HepG2 (cell line): ENCODE results near the gene GNAZ. TPM values are rescaled to one million over a fixed set of nuclear protein-coding genes. Genes with fewer than 3 reads are reported as not detected.

Experiments
- ADNP ChIP-seq: sonication (generic); formaldehyde crosslinking; IDR thresholded peaks from 2 replicates; pipeline ENCODE4 v1.4.0; 2020; ENCODE audit warnings: missing genetic modification reagents
- AGO1 ChIP-seq: fragments of 200-400 bp; formaldehyde crosslinking; IDR thresholded peaks from 2 replicates; pipeline ENCODE4 v1.6.1; 2017; ENCODE audit warnings: mild to moderate bottlenecking, low read depth, low read length, moderate library complexity; ENCODE audit not compliant: poor library complexity, severe bottlenecking
- ARHGAP35 ChIP-seq: sonication (generic); formaldehyde crosslinking; IDR thresholded peaks from 2 replicates; pipeline ENCODE4 v1.9.0; 2022; ENCODE audit warnings: mild to moderate bottlenecking, inconsistent platforms, moderate library complexity, missing genetic modification reagents, borderline replicate concordance
- DMAP1 ChIP-seq: IDR thresholded peaks from 2 replicates; pipeline ENCODE4 v1.6.1; 2016
- FOXK2 ChIP-seq: fragments of 450-650 bp; IDR thresholded peaks from 2 replicates; pipeline ENCODE4 v1.6.1; 2016
- HNF4A ChIP-seq: sonication (generic); formaldehyde crosslinking; IDR thresholded peaks from 2 replicates; pipeline ENCODE4 v1.4.0; 2020; ENCODE audit warnings: missing genetic modification reagents
- HNRNPL ChIP-seq: fragments of 200-400 bp; formaldehyde crosslinking; IDR thresholded peaks from 2 replicates; pipeline ENCODE4 v1.6.1; 2017; ENCODE audit warnings: mild to moderate bottlenecking, low read depth, low read length
- KAT7 ChIP-seq: IDR thresholded peaks from 2 replicates; pipeline ENCODE4 v1.6.1; 2018; ENCODE audit warnings: borderline replicate concordance, missing compliant biosample characterization
- PRPF4 ChIP-seq: fragments of 200-400 bp; formaldehyde crosslinking; IDR thresholded peaks from 2 replicates; pipeline ENCODE4 v1.6.1; 2016; ENCODE audit warnings: low read length, low read depth; ENCODE audit not compliant: poor library complexity, severe bottlenecking
- SRSF1 ChIP-seq: fragments of 200-400 bp; formaldehyde crosslinking; optimal IDR thresholded peaks from 2 replicates; pipeline ENCODE3; 2017; ENCODE audit warnings: mild to moderate bottlenecking, low read depth, low read length, moderate library complexity
- ZBTB42 ChIP-seq: sonication (generic); formaldehyde crosslinking; IDR thresholded peaks from 2 replicates; pipeline ENCODE4 v1.5.0; 2020; ENCODE audit warnings: mild to moderate bottlenecking, missing genetic modification reagents
- ZNF501 ChIP-seq: sonication (generic); formaldehyde crosslinking; IDR thresholded peaks from 2 replicates; pipeline ENCODE4 v1.5.1; 2020; ENCODE audit warnings: mild to moderate bottlenecking, moderate library complexity, missing genetic modification reagents
- polyA plus RNA-seq, 8 experiments: library from polyadenylated mRNA; depleted of rRNA in 3 of 8; stranded (reverse) in 7 of 8; unstranded in 1 of 8; fragments of >200 nt; fragmentation: Illumina TruSeq in 4 of 8; extraction: Trizol in 4 of 8; gene quantifications; 2 replicates each; pipeline versions ENCODE4 v1.2.1 to v1.2.3, GENCODE V29; 2011 to 2016; ENCODE audit warnings: low read depth in 4 of 8, missing spikeins in 1 of 8, mixed read lengths in 1 of 8; ENCODE audit not compliant: insufficient read depth in 1 of 8
- total RNA-seq, 5 experiments: library from RNA; depleted of rRNA; stranded (reverse); fragments of >200 nt; fragmentation: Illumina TruSeq; extraction: Trizol; gene quantifications; 2 replicates each; pipeline ENCODE4 v1.2.3, GENCODE V29; 2016; ENCODE audit warnings: low read depth in 1 of 5
- TF ChIP-seq, protein P1 (sequence below): sonication (generic); formaldehyde crosslinking; IDR thresholded peaks from 2 replicates; pipeline ENCODE4 v1.8.1; 2023; ENCODE audit warnings: mild to moderate bottlenecking, moderate library complexity, missing genetic modification reagents
- TF ChIP-seq, protein P2 (sequence below): sonication (generic); formaldehyde crosslinking; IDR thresholded peaks from 2 replicates; pipeline ENCODE4 v1.9.0; 2022; ENCODE audit warnings: missing genetic modification reagents, mild to moderate bottlenecking, borderline replicate concordance
- TF ChIP-seq, protein P3 (sequence below): IDR thresholded peaks from 2 replicates; pipeline ENCODE4 v1.6.1; 2012; ENCODE audit warnings: low read depth, low read length, improper control_type of control experiment
- TF ChIP-seq, protein P4 (sequence below): sonication (generic); formaldehyde crosslinking; IDR thresholded peaks from 2 replicates; pipeline ENCODE4 v1.4.0; 2020; ENCODE audit warnings: missing genetic modification reagents, borderline replicate concordance
- TF ChIP-seq, protein P5 (sequence below): sonication (generic); formaldehyde crosslinking; conservative IDR thresholded peaks from 2 replicates; pipeline ENCODE4 v1.4.0; 2020; ENCODE audit warnings: missing genetic modification reagents

GNAZ gene
- total and polyA plus RNA-seq, 2 of the 13 experiments (the other 11 are each of a cell fraction or from before 2014, with no cell fraction given): 11.4 to 22.3 TPM

DNA sequence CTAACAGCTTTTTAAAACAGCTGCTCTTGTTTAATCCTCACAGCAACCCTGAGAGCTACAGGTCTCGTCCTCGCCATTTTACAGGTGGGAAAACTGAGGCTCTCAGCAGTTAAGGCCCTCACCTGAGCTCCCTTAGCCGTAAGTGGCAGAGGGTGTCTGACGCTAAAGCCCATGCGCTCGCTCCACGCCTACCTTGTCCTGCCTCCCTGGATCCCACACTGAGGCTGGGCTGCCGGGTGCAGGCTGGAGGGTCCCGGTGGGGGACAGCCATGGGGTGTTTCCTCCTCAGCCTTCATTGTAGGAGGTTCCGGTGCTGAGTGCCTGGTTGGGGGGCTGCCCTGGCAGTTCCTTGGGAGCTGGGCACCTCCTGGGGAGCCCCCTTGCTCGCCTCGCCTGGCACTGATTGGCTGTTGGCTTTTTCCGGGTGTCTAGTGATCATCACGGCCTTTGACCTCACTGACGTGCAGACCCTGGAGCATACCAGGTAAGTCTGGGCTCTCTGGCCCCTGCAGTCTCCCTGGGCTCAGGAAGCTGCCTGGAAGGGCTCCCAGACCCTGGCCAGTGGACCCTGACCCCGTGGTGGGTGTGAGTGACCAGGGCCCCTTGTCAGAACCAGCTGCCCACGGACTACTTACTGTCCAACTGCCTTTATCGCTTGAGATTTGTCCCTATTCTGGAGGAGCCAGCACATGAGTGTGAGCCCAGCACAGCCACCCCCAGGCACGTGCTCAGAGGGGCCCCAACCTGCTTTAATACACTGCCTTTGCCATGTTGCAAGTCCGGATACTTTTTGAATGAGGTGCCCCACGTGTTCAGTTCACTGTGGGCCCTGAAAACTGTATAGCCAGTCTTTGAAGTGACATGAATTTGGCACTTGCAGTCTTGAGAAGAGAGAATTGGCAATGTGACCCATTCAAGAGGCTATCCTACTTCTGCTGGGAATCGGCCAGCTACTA, 87.5 kb downstream of the GNAZ start (continued):
- TF ChIP-seq, protein P1, sequence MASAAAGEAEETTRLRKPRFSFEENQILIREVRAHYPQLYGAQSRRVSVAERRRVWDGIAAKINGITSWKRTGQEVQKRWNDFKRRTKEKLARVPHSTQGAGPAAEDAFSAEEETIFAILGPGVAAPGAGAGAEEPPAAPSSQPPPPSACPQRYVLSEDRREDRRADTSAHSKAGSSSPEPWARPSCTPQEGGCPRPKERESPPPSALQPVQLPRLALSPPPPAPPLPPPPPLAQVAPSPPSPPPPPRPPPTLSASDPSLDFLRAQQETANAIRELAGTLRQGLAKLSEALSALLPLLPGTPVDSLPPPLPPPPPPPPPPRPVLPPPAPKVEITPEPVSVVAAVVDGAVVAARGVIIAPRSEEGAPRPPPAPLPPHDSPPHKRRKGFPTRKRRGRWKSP (CRISPR knock-in tag): no peak
- TF ChIP-seq FOXK2: no peak
- TF ChIP-seq ARHGAP35: no peak
- TF ChIP-seq KAT7 (CRISPR knock-in tag): 0 out of 2 replicates have a peak, but pooled peaks have one; percentile 21
- no peak for TF ChIP-seq SRSF1
- TF ChIP-seq DMAP1 (CRISPR knock-in tag): no peak
- TF ChIP-seq, protein P2, sequence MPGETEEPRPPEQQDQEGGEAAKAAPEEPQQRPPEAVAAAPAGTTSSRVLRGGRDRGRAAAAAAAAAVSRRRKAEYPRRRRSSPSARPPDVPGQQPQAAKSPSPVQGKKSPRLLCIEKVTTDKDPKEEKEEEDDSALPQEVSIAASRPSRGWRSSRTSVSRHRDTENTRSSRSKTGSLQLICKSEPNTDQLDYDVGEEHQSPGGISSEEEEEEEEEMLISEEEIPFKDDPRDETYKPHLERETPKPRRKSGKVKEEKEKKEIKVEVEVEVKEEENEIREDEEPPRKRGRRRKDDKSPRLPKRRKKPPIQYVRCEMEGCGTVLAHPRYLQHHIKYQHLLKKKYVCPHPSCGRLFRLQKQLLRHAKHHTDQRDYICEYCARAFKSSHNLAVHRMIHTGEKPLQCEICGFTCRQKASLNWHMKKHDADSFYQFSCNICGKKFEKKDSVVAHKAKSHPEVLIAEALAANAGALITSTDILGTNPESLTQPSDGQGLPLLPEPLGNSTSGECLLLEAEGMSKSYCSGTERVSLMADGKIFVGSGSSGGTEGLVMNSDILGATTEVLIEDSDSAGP (CRISPR knock-in tag): 0 out of 2 replicates have a peak, but pooled peaks have one; percentile 13
- TF ChIP-seq, protein P3, sequence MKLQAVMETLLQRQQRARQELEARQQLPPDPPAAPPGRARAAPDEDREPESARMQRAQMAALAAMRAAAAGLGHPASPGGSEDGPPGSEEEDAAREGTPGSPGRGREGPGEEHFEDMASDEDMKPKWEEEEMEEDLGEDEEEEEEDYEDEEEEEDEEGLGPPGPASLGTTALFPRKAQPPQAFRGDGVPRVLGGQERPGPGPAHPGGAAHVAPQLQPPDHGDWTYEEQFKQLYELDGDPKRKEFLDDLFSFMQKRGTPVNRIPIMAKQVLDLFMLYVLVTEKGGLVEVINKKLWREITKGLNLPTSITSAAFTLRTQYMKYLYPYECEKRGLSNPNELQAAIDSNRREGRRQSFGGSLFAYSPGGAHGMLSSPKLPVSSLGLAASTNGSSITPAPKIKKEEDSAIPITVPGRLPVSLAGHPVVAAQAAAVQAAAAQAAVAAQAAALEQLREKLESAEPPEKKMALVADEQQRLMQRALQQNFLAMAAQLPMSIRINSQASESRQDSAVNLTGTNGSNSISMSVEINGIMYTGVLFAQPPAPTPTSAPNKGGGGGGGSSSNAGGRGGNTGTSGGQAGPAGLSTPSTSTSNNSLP: no peak
- peak; percentile 59 for TF ChIP-seq AGO1
- TF ChIP-seq HNRNPL: 0 out of 2 replicates have a peak, but pooled peaks have one; percentile 30
- TF ChIP-seq, protein P4, sequence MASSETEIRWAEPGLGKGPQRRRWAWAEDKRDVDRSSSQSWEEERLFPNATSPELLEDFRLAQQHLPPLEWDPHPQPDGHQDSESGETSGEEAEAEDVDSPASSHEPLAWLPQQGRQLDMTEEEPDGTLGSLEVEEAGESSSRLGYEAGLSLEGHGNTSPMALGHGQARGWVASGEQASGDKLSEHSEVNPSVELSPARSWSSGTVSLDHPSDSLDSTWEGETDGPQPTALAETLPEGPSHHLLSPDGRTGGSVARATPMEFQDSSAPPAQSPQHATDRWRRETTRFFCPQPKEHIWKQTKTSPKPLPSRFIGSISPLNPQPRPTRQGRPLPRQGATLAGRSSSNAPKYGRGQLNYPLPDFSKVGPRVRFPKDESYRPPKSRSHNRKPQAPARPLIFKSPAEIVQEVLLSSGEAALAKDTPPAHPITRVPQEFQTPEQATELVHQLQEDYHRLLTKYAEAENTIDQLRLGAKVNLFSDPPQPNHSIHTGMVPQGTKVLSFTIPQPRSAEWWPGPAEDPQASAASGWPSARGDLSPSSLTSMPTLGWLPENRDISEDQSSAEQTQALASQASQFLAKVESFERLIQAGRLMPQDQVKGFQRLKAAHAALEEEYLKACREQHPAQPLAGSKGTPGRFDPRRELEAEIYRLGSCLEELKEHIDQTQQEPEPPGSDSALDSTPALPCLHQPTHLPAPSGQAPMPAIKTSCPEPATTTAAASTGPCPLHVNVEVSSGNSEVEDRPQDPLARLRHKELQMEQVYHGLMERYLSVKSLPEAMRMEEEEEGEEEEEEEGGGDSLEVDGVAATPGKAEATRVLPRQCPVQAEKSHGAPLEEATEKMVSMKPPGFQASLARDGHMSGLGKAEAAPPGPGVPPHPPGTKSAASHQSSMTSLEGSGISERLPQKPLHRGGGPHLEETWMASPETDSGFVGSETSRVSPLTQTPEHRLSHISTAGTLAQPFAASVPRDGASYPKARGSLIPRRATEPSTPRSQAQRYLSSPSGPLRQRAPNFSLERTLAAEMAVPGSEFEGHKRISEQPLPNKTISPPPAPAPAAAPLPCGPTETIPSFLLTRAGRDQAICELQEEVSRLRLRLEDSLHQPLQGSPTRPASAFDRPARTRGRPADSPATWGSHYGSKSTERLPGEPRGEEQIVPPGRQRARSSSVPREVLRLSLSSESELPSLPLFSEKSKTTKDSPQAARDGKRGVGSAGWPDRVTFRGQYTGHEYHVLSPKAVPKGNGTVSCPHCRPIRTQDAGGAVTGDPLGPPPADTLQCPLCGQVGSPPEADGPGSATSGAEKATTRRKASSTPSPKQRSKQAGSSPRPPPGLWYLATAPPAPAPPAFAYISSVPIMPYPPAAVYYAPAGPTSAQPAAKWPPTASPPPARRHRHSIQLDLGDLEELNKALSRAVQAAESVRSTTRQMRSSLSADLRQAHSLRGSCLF: no peak
- TF ChIP-seq, protein P5, sequence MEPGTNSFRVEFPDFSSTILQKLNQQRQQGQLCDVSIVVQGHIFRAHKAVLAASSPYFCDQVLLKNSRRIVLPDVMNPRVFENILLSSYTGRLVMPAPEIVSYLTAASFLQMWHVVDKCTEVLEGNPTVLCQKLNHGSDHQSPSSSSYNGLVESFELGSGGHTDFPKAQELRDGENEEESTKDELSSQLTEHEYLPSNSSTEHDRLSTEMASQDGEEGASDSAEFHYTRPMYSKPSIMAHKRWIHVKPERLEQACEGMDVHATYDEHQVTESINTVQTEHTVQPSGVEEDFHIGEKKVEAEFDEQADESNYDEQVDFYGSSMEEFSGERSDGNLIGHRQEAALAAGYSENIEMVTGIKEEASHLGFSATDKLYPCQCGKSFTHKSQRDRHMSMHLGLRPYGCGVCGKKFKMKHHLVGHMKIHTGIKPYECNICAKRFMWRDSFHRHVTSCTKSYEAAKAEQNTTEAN: 0 out of 2 replicates have a peak, but pooled peaks have one; percentile 32
- no peak for TF ChIP-seq PRPF4
- peak; percentile 63 for TF ChIP-seq HNF4A (CRISPR knock-in tag)
- TF ChIP-seq ZBTB42 (CRISPR knock-in tag): 0 out of 2 replicates have a peak, but pooled peaks have one; percentile 17
- peak; percentile 38; the same call in 1 of the 2 replicates for TF ChIP-seq ADNP (CRISPR knock-in tag)
- peak; percentile 43; the same call in 1 of the 2 replicates for TF ChIP-seq ZNF501 (CRISPR knock-in tag)
